H1 (cell line): Measurements from ENCODE around the gene SHISA6. TPM values are rescaled to one million over a fixed set of nuclear protein-coding genes. Genes with fewer than 3 reads are reported as not detected.

Experiments
- CTCF ChIA-PET: fragments of 300-600 bp; sonication (Branson Sonifier 250); formaldehyde crosslinking; loops from one replicate; lab custom pipeline; 2021; ENCODE audit not compliant: partially characterized antibody; lab: Charles Lee
- POLR2A ChIA-PET: fragments of 300-600 bp; sonication (Branson Sonifier 250); formaldehyde crosslinking; loops from one replicate; lab custom pipeline; 2021; ENCODE audit warnings: inconsistent platforms; ENCODE audit not compliant: partially characterized antibody; lab: Charles Lee
- DNase-seq, 2 experiments: peaks; one replicate each; pipeline versions ENCODE4 v3.0.0 to v3.0.0-alpha.2; 2010 to 2022; ENCODE audit warnings: low spot score in 2 of 2, low read depth in 1 of 2, mixed read lengths in 1 of 2
- FAIRE-seq: peaks from 2 replicates; lab custom pipeline; 2011; peaks lifted over from hg19 to GRCh38; lab: Jason Lieb, UNC
- H2AFZ ChIP-seq: 2 replicates; pipeline ENCODE4 v1.8.1; 2012; ENCODE audit warnings: low read length, inconsistent platforms
- H2AK5ac ChIP-seq: 2 replicates; pipeline ENCODE4 v1.6.1; 2013; ENCODE audit warnings: low read depth, low read length
- H2BK120ac ChIP-seq: replicated peaks from 2 replicates; pipeline ENCODE3; 2013; ENCODE audit warnings: low read depth, low read length, inconsistent platforms
- H2BK12ac ChIP-seq: 2 replicates; pipeline ENCODE4 v1.6.1; 2013; ENCODE audit warnings: low read depth, low read length
- H2BK15ac ChIP-seq: 2 replicates; pipeline ENCODE4 v1.6.1; 2013; ENCODE audit warnings: low read length
- H2BK20ac ChIP-seq: 2 replicates; pipeline ENCODE4 v1.6.1; 2013; ENCODE audit warnings: low read length
- H2BK5ac ChIP-seq: 2 replicates; pipeline ENCODE4 v1.6.1; 2013; ENCODE audit warnings: low read depth, low read length
- H3K14ac ChIP-seq: 2 replicates; pipeline ENCODE4 v1.6.1; 2013; ENCODE audit warnings: inconsistent platforms; ENCODE audit not compliant: insufficient read length
- H3K18ac ChIP-seq: 2 replicates; pipeline ENCODE4 v1.6.1; 2013; ENCODE audit warnings: low read length; ENCODE audit errors: extremely low read depth
- H3K23ac ChIP-seq: 2 replicates; pipeline ENCODE4 v1.6.1; 2013; ENCODE audit warnings: inconsistent platforms; ENCODE audit not compliant: insufficient read length
- H3K23me2 ChIP-seq: 2 replicates; pipeline ENCODE4 v1.6.1; 2013; ENCODE audit warnings: low read depth, low read length
- H3K27ac ChIP-seq: 2 replicates; pipeline ENCODE4 v1.6.1; 2011; ENCODE audit warnings: low read depth, low read length, inconsistent platforms
- H3K27me3 ChIP-seq, 4 experiments: replicated peaks in 1 of 4; 1 replicate in 1 of 4; 2 replicates in 3 of 4; pipeline versions ENCODE4 v1.6.1 to v1.8.1; 2011 to 2013; ENCODE audit warnings: low read length in 3 of 4, mild to moderate bottlenecking in 3 of 4, inconsistent platforms in 2 of 4, mixed read lengths in 2 of 4, moderate library complexity in 1 of 4; ENCODE audit not compliant: control insufficient read depth in 3 of 4, insufficient read depth in 3 of 4; ENCODE audit errors: extremely low read depth in 1 of 4
- H3K36me3 ChIP-seq, 4 experiments: 2 replicates each; pipeline versions ENCODE4 v1.6.1 to v1.8.1; 2011 to 2013; ENCODE audit warnings: mild to moderate bottlenecking in 4 of 4, low read length in 3 of 4, moderate library complexity in 2 of 4, control low read depth in 1 of 4, inconsistent platforms in 1 of 4; ENCODE audit not compliant: insufficient read depth in 4 of 4, control insufficient read depth in 2 of 4
- H3K4ac ChIP-seq: replicated peaks from 2 replicates; pipeline ENCODE3; 2013; ENCODE audit warnings: low read length, low read depth, mixed read lengths, inconsistent platforms; ENCODE audit not compliant: insufficient read length
- H3K4me1 ChIP-seq, 4 experiments: replicated peaks in 1 of 4; 1 replicate in 1 of 4; 2 replicates in 3 of 4; pipeline versions ENCODE4 v1.6.1 to v1.8.1; 2011 to 2013; ENCODE audit warnings: low read length in 3 of 4, inconsistent platforms in 2 of 4, mixed read lengths in 1 of 4; ENCODE audit not compliant: insufficient read depth in 4 of 4, control insufficient read depth in 3 of 4
- H3K4me2 ChIP-seq, 2 experiments: 2 replicates each; pipeline versions ENCODE4 v1.6.1 to v1.8.1; 2011 to 2013; ENCODE audit warnings: low read depth in 2 of 2, low read length in 2 of 2, control low read depth in 1 of 2, inconsistent platforms in 1 of 2, mild to moderate bottlenecking in 1 of 2; ENCODE audit not compliant: insufficient read depth in 1 of 2
- H3K4me3 ChIP-seq, 4 experiments: fragments of 200-600, 300-600 bp in 1 of 4; sonication (generic), shearing (Covaris generic), sonication (Bioruptor Twin) in 1 of 4; 2 replicates each; pipeline versions ENCODE4 v1.5.1 to v1.8.1; 2011 to 2016; ENCODE audit warnings: low read length in 4 of 4, low read depth in 3 of 4, control low read depth in 2 of 4, inconsistent platforms in 2 of 4, mild to moderate bottlenecking in 2 of 4, mixed read lengths in 1 of 4, moderate library complexity in 1 of 4; ENCODE audit not compliant: insufficient read depth in 2 of 4; ENCODE audit errors: extremely low read depth in 1 of 4
- H3K56ac ChIP-seq: replicated peaks from 2 replicates; pipeline ENCODE3; 2013; ENCODE audit warnings: low read depth, mild to moderate bottlenecking, mixed read lengths, low read length, inconsistent platforms; ENCODE audit not compliant: insufficient read length
- H3K79me1 ChIP-seq: 2 replicates; pipeline ENCODE4 v1.6.1; 2013; ENCODE audit warnings: low read depth, low read length, control low read depth
- H3K79me2 ChIP-seq, 2 experiments: 2 replicates each; pipeline versions ENCODE4 v1.6.1 to v1.8.1; 2012 to 2013; ENCODE audit warnings: low read length in 2 of 2, mild to moderate bottlenecking in 2 of 2, inconsistent platforms in 1 of 2; ENCODE audit not compliant: insufficient read depth in 2 of 2, control insufficient read depth in 1 of 2
- H3K9ac ChIP-seq, 4 experiments: replicated peaks in 1 of 4; 1 replicate in 1 of 4; 2 replicates in 3 of 4; pipeline versions ENCODE4 v1.6.1 to v1.8.1; 2011 to 2013; ENCODE audit warnings: low read depth in 3 of 4, low read length in 3 of 4, control low read depth in 2 of 4, mild to moderate bottlenecking in 2 of 4, moderate library complexity in 2 of 4, inconsistent platforms in 1 of 4; ENCODE audit errors: extremely low read depth in 1 of 4
- H3K9me3 ChIP-seq, 2 experiments: 2 replicates each; pipeline versions ENCODE4 v1.6.1 to v1.8.1; 2012 to 2013; ENCODE audit warnings: mild to moderate bottlenecking in 2 of 2, moderate library complexity in 2 of 2, control low read depth in 1 of 2, inconsistent platforms in 1 of 2, low read depth in 1 of 2, low read length in 1 of 2, mixed read lengths in 1 of 2; ENCODE audit not compliant: insufficient read depth in 2 of 2
- H4K20me1 ChIP-seq, 2 experiments: replicated peaks in 1 of 2; 2 replicates each; pipeline versions ENCODE3 to v1.8.1; 2011 to 2013; ENCODE audit warnings: inconsistent platforms in 2 of 2, low read length in 2 of 2, mild to moderate bottlenecking in 1 of 2; ENCODE audit not compliant: insufficient read depth in 2 of 2, control insufficient read depth in 1 of 2
- H4K5ac ChIP-seq: 2 replicates; pipeline ENCODE4 v1.6.1; 2013; ENCODE audit warnings: low read length, low read depth, mixed read lengths, inconsistent platforms; ENCODE audit not compliant: insufficient read length
- H4K8ac ChIP-seq: 2 replicates; pipeline ENCODE4 v1.8.0; 2013; ENCODE audit warnings: mild to moderate bottlenecking, moderate library complexity, low read length, inconsistent platforms; ENCODE audit not compliant: insufficient read depth; ENCODE audit errors: extremely low read depth
- H4K91ac ChIP-seq: replicated peaks from 2 replicates; pipeline ENCODE3; 2013; ENCODE audit warnings: low read length, mixed read lengths, inconsistent platforms; ENCODE audit not compliant: insufficient read length
- CHD2 ChIP-seq: IDR thresholded peaks from 2 replicates; pipeline ENCODE4 v1.6.1; 2012; ENCODE audit warnings: low read length, improper control_type of control experiment
- CTBP2 ChIP-seq: IDR thresholded peaks from 2 replicates; pipeline ENCODE4 v1.7.0; 2011; ENCODE audit warnings: borderline replicate concordance, mild to moderate bottlenecking, moderate library complexity, mixed read lengths, low read length; ENCODE audit not compliant: insufficient read depth, insufficient read length
- NRF1 ChIP-seq: IDR thresholded peaks from 2 replicates; pipeline ENCODE4 v1.6.1; 2011; ENCODE audit warnings: mild to moderate bottlenecking, low read depth, low read length, improper control_type of control experiment
- RBBP5 ChIP-seq: IDR thresholded peaks from 2 replicates; pipeline ENCODE4 v1.7.1; 2012; ENCODE audit warnings: low read depth, mild to moderate bottlenecking, inconsistent platforms, low read length, moderate library complexity, borderline replicate concordance
- RNF2 ChIP-seq: fragments of 200-900, 300-1000 bp; sonication (generic); IDR thresholded peaks from 2 replicates; pipeline ENCODE4 v1.7.1; 2016; ENCODE audit warnings: borderline replicate concordance, low read depth, mild to moderate bottlenecking, antibody characterized with exemption, low read length; ENCODE audit not compliant: poor library complexity, severe bottlenecking; ENCODE audit errors: missing control alignments
- SUZ12 ChIP-seq: fragments of 200-600 bp; sonication (generic); IDR thresholded peaks from 2 replicates; pipeline ENCODE4 v1.6.1; 2012; ENCODE audit warnings: mild to moderate bottlenecking, inconsistent platforms, low read length, moderate library complexity, mixed read lengths
- TAF1 ChIP-seq: IDR thresholded peaks from 2 replicates; pipeline ENCODE4 v1.6.1; 2011; ENCODE audit warnings: mild to moderate bottlenecking, low read depth, low read length
- WGBS, 2 experiments: shearing (Covaris generic) in 1 of 2; methylation state at CpG; one replicate each; pipeline versions ENCODE4 v1.1.6 to v1.1.7; 2013 to 2015; ENCODE audit warnings: low lambda C conversion rate in 2 of 2, mixed read lengths in 2 of 2, inconsistent platforms in 1 of 2, low coverage in 1 of 2, missing lambda C conversion rate in 1 of 2; ENCODE audit not compliant: insufficient replicate concordance in 2 of 2, insufficient coverage in 1 of 2, insufficient read length in 1 of 2; ENCODE audit errors: extremely low coverage in 1 of 2, missing lambda C conversion rate in 1 of 2; 5-methylcytosine and 5-hydroxymethylcytosine counted together
- polyA plus RNA-seq, 7 experiments: library from polyadenylated mRNA; depleted of rRNA in 3 of 7; stranded (reverse) in 5 of 7; unstranded in 2 of 7; fragments of >200 nt in 5 of 7; fragments of 200-250 nt in 2 of 7; gene quantifications; 1 replicate in 5 of 7; 2 replicates in 1 of 7; 4 replicates in 1 of 7; pipeline versions ENCODE4 v1.2.1 to v1.2.3, GENCODE V29; 2011 to 2013; ENCODE audit warnings: missing spikeins in 2 of 7, mixed read lengths in 2 of 7
- total RNA-seq: library from RNA; stranded (reverse); fragmentation: NEBNext Ultra II Directional; extraction: Animal tissue kit (Norgen Biotek cat#: 25700); gene quantifications from 2 replicates; pipeline ENCODE4 v1.2.1, GENCODE V29; 2021
- TF ChIP-seq, protein P1 (sequence below): IDR thresholded peaks from 2 replicates; pipeline ENCODE4 v1.6.1; 2012; ENCODE audit warnings: inconsistent platforms

SHISA6 gene
- total and polyA plus RNA-seq, 2 of the 8 experiments (the other 6 are each of a cell fraction or from before 2014, with no cell fraction given), result 2.9 to 4.8 TPM

DNA sequence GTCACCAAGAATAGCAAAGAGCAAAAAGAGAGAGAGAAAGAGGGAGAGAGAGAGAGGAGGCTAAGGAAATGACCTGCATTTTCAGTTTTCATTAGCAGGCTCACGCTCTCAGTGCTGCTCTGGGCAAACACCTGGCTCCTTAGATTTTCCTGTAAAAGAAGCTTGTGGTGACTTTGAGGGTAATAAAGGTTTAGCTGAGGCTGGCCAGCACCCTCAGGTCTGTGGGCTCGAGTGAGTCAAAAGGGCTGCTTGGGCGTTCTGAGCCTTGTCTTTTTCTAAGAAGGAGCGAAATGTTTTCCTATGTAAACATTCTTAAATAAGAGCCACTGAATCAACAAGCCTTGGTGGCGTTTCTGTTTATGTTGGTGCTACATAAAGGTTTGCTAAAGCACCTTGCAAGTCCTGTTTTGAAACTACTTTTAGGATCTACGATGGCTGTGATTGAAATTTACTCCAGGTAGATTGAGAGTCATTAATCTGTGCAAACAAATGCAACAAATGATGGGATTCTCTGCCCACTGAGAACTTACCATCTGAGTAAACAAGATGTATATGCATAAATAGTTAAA lies 38.8 kb downstream of the SHISA6 start:
- Histone ChIP-seq H4K8ac (no peak overlapping the region), H3K79me2 (no peaks in the 10 kb centered on the region), H3K56ac (no peak overlapping the region), H3K9me3 (peaks cover 0 to 7% of the 10 kb centered on the region in 2 experiments; a peak in 1 of 4 replicates), H4K5ac (no peak overlapping the region), H3K36me3 (no peaks in the 10 kb centered on the region), H3K27ac (no peak overlapping the region), H3K23me2 (peaks cover 3% of the 10 kb centered on the region; the same call in 1 of the 2 replicates), H3K4me3 (no peak overlapping the region), H4K20me1 (peaks cover 0 to 1% of the 10 kb centered on the region in 2 experiments), H3K79me1 (no peaks in the 10 kb centered on the region), H2BK5ac (no peak overlapping the region), H3K4ac (no peak overlapping the region), H2AFZ (no peak overlapping the region), H2BK20ac (no peak overlapping the region), H3K4me2 (no peak overlapping the region), H4K91ac (no peak overlapping the region), H2BK12ac (no peak overlapping the region), H2AK5ac (no peak overlapping the region), H2BK120ac (no peak overlapping the region), H3K23ac (no peak overlapping the region), H3K27me3 (no peaks in the 10 kb centered on the region), H3K18ac (no peak overlapping the region), H3K14ac (no peak overlapping the region), H3K4me1 (peaks cover 0 to 2% (median under 1%) of the 10 kb centered on the region in 4 experiments; a peak in 2 of 7 replicates), H3K9ac (no peak overlapping the region), H2BK15ac (no peak overlapping the region)
- DNase-seq (no peak), FAIRE-seq (no peak)
- 73% methylated on average over 6 of the region's 6 CpGs; no CpG with 5 or more reads in 1 of the 2 experiments for WGBS, 2 experiments
- POLR2A ChIA-PET, result no interaction called here
- CTCF ChIA-PET, result interaction anchor here (1.5 to 3.5 kb wide), 5 partner anchors 16 to 396 kb away, joined by 4 to 12 read pairs (median 6); no protein-coding TSS in a partner anchor
- TF ChIP-seq CTBP2, result no peak
- TF ChIP-seq RNF2, result no peak
- TF ChIP-seq CHD2, result no peak
- no peak for TF ChIP-seq RBBP5
- no peak for TF ChIP-seq SUZ12
- no peak for TF ChIP-seq TAF1
- TF ChIP-seq, protein P1, sequence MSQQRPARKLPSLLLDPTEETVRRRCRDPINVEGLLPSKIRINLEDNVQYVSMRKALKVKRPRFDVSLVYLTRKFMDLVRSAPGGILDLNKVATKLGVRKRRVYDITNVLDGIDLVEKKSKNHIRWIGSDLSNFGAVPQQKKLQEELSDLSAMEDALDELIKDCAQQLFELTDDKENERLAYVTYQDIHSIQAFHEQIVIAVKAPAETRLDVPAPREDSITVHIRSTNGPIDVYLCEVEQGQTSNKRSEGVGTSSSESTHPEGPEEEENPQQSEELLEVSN, result no peak
- no peak for TF ChIP-seq NRF1
